PC-3 (cell line): Measurements from ENCODE around the gene FADS1. TPM values are rescaled to one million over a fixed set of nuclear protein-coding genes. Genes with fewer than 3 reads are reported as not detected.

ENCODE experiments used
- ATAC-seq: fragments of 200-7000 bp; cut with Tn5 transposase; 2 replicates; pipeline ENCODE4 v1.9.1; 2020; ENCODE audit warnings: mild to moderate bottlenecking, moderate library complexity
- BruUV-seq: library from RNA; stranded (reverse); fragments of 400-500 nt; replicated peaks from 2 replicates; lab custom pipeline; 2021; lab: Mats Ljungman, UMichigan
- CTCF ChIA-PET: fragments of 300-600 bp; sonication (Branson Sonifier 250); formaldehyde crosslinking; loops from one replicate; lab custom pipeline; 2022; ENCODE audit warnings: antibody characterized with exemption; lab: Charles Lee
- POLR2A ChIA-PET: fragments of 300-600 bp; sonication (Branson Sonifier 250); formaldehyde crosslinking; loops from one replicate; lab custom pipeline; 2022; ENCODE audit warnings: antibody characterized with exemption; ENCODE audit not compliant: unreplicated experiment; lab: Charles Lee
- DNase-seq: peaks from one replicate; pipeline ENCODE4 v3.0.0-alpha.2; 2015
- H2AFZ ChIP-seq: fragments of 300-600 bp; sonication (generic); 2 replicates; pipeline ENCODE4 v1.6.0; 2016; ENCODE audit warnings: antibody characterized with exemption, low read length
- H3F3A ChIP-seq: fragments of 300-600 bp; sonication (generic); one replicate; pipeline ENCODE4 v1.6.0; 2017; ENCODE audit warnings: antibody characterized with exemption, low read length, control low read depth, mild to moderate bottlenecking; ENCODE audit not compliant: unreplicated experiment
- H3K27ac ChIP-seq: fragments of 300-600 bp; sonication (generic); 2 replicates; pipeline ENCODE4 v1.5.1; 2016; ENCODE audit warnings: mild to moderate bottlenecking, low read length
- H3K27me3 ChIP-seq: fragments of 300-600 bp; sonication (generic); 2 replicates; pipeline ENCODE4 v1.6.1; 2016; ENCODE audit warnings: low read length, mixed read lengths
- H3K36me3 ChIP-seq: fragments of 300-600 bp; sonication (generic); 2 replicates; pipeline ENCODE4 v1.6.1; 2016; ENCODE audit warnings: low read depth, mixed run types, low read length, mixed read lengths
- H3K4me1 ChIP-seq: fragments of 300-600 bp; sonication (generic); 2 replicates; pipeline ENCODE4 v1.5.1; 2016; ENCODE audit warnings: low read length; ENCODE audit not compliant: insufficient read depth
- H3K4me2 ChIP-seq: fragments of 300-600 bp; sonication (generic); 2 replicates; pipeline ENCODE4 v1.6.0; 2016; ENCODE audit warnings: low read length
- H3K4me3 ChIP-seq: fragments of 300-600 bp; sonication (generic); 2 replicates; pipeline ENCODE4 v1.5.1; 2016; ENCODE audit warnings: mild to moderate bottlenecking, low read length, mixed read lengths
- H3K79me2 ChIP-seq: fragments of 300-600 bp; sonication (generic); 2 replicates; pipeline ENCODE4 v1.6.1; 2017; ENCODE audit warnings: low read length, mixed read lengths
- H3K9ac ChIP-seq: fragments of 300-600 bp; sonication (generic); 2 replicates; pipeline ENCODE4 v1.6.0; 2016; ENCODE audit warnings: mild to moderate bottlenecking, low read length
- H3K9me2 ChIP-seq: fragments of 300-600 bp; sonication (generic); replicated peaks from 2 replicates; pipeline ENCODE4 v1.6.1; 2016; ENCODE audit warnings: mixed run types, low read length, mixed read lengths
- H3K9me3 ChIP-seq: fragments of 300-600 bp; sonication (generic); 2 replicates; pipeline ENCODE4 v1.6.1; 2016; ENCODE audit warnings: low read length, mixed read lengths
- H4K20me1 ChIP-seq: fragments of 300-600 bp; sonication (generic); 2 replicates; pipeline ENCODE4 v1.6.1; 2016; ENCODE audit warnings: low read length, mixed read lengths
- CTCF ChIP-seq: fragments of 300-600 bp; sonication (generic); conservative IDR thresholded peaks from 2 replicates; pipeline ENCODE4 v1.5.1; 2017; ENCODE audit warnings: antibody characterized with exemption, low read depth, mild to moderate bottlenecking, low read length
- EZH2 ChIP-seq: fragments of 300-600 bp; sonication (generic); IDR thresholded peaks from one replicate; pipeline ENCODE4 v1.6.1; 2017; ENCODE audit warnings: antibody characterized with exemption, mild to moderate bottlenecking, low read length; ENCODE audit not compliant: unreplicated experiment
- EZH2phosphoT487 ChIP-seq: fragments of 300-600 bp; sonication (generic); IDR thresholded peaks from 2 replicates; pipeline ENCODE4 v1.6.1; 2018; ENCODE audit warnings: mild to moderate bottlenecking, antibody characterized with exemption, low read length, borderline replicate concordance
- intact Hi-C: fragments of 100-400 bp; cut with micrococcal nuclease; formaldehyde crosslinking; loops from 2 replicates; pipeline ENCODE4 v1.9.0; 2023
- total RNA-seq: library from RNA; depleted of rRNA; stranded (reverse); fragments of >200 nt; gene quantifications from 2 replicates; pipeline ENCODE4 v1.2.3, GENCODE V29; 2014

FADS1 gene
- total RNA-seq, 1 experiment from 2014 or later, result 84.4 TPM

GRCh38 chr11:61814958-61815789 is 1.6 kb downstream of the FADS1 start:
- H3K9me3 ChIP-seq, result no peaks in the 10 kb centered on the region
- H3K27ac ChIP-seq, result peak overlapping the region; percentile 86
- intact Hi-C loops, result loop anchor here (1.0 to 5.0 kb wide), 2 partner anchors 18 to 77 kb away; partner anchors contain the start of gene FADS3
- H4K20me1 ChIP-seq, result no peaks in the 10 kb centered on the region
- peak overlapping the region; percentile 76 for H2AFZ ChIP-seq
- no peaks in the 10 kb centered on the region for H3K9me2 ChIP-seq
- BruUV-seq, result TSS peak; percentile 70
- POLR2A ChIA-PET, result interaction anchor here (0.6 to 1.3 kb wide), 9 partner anchors 13 to 548 kb away, joined by 3 to 17 read pairs (median 5); partner anchors contain the start of genes FADS2, FEN1 and TMEM258
- H3K79me2 ChIP-seq, result peaks cover 39% of the 10 kb centered on the region
- H3F3A ChIP-seq, result no peaks in the 10 kb centered on the region
- H3K36me3 ChIP-seq, result peaks cover 22% of the 10 kb centered on the region; the same call in 1 of the 2 replicates
- no peaks in the 10 kb centered on the region for H3K27me3 ChIP-seq
- H3K4me3 ChIP-seq, result peak overlapping the region; percentile 78
- peak overlapping the region; percentile 92 for H3K4me2 ChIP-seq
- ATAC-seq (peak; percentile 74), DNase-seq (peak; percentile 99)
- H3K9ac ChIP-seq, result peak overlapping the region; percentile 92
- TF ChIP-seq EZH2phosphoT487, result no peak
- TF ChIP-seq EZH2, result no peak
- no peak for TF ChIP-seq CTCF
- CTCF ChIA-PET, result interaction anchor here (0.6 to 1.7 kb wide), 4 partner anchors 18 to 267 kb away, joined by 3 to 14 read pairs (median 5); no protein-coding TSS in a partner anchor
- peaks cover 29% of the 10 kb centered on the region for H3K4me1 ChIP-seq

- H3K36me3 ChIP-seq, result peaks cover 30% of the 10 kb centered on the region
- no peaks in the 10 kb centered on the region for H3F3A ChIP-seq
- H3K9me2 ChIP-seq, result no peaks in the 10 kb centered on the region
- peak overlapping the region; percentile 78 for H3K4me3 ChIP-seq
- BruUV-seq, result no TSS peak
- H3K27me3 ChIP-seq, result no peaks in the 10 kb centered on the region
- H2AFZ ChIP-seq, result peak overlapping the region; percentile 76
- H3K9ac ChIP-seq, result peak overlapping the region; percentile 92
- intact Hi-C loops, result no loop called here
- peak overlapping the region; percentile 92 for H3K4me2 ChIP-seq
- peaks cover 39% of the 10 kb centered on the region for H3K79me2 ChIP-seq
- H4K20me1 ChIP-seq, result no peaks in the 10 kb centered on the region
- no peak for ATAC-seq
- peak; percentile 53 for DNase-seq
- CTCF ChIA-PET, result interaction anchor here (0.6 to 1.7 kb wide), 5 partner anchors 17 to 294 kb away, joined by 3 to 14 read pairs (median 5); no protein-coding TSS in a partner anchor
- POLR2A ChIA-PET, result interaction anchor here (0.6 to 1.3 kb wide), 6 partner anchors 14 to 311 kb away, joined by 3 to 17 read pairs (median 6); partner anchors contain the start of genes FADS2, FEN1 and TMEM258
- no peak for TF ChIP-seq EZH2phosphoT487
- no peak for TF ChIP-seq CTCF
- no peak for TF ChIP-seq EZH2
- peak overlapping the region; percentile 86 for H3K27ac ChIP-seq
- H3K9me3 ChIP-seq, result no peaks in the 10 kb centered on the region
- H3K4me1 ChIP-seq, result peaks cover 22% of the 10 kb centered on the region
Observed at GRCh38 chr11:61814247-61814957, 2.4 kb downstream of the FADS1 start.
